Neural cell (in vitro differentiated cells): ENCODE results near the gene GSTCD. TPM values are rescaled to one million over a fixed set of nuclear protein-coding genes. Genes with fewer than 3 reads are reported as not detected.

ENCODE experiments used
- polyA plus RNA-seq: library from polyadenylated mRNA; depleted of rRNA; stranded (reverse); fragments of >200 nt; gene quantifications from 2 replicates; pipeline ENCODE4 v1.2.3, GENCODE V29; 2014

Gene GSTCD
- polyA plus RNA-seq, 1 donor from 2014 or later = 15.1 TPM

Other genes starting within 250 kb of the GSTCD start
- gene PPA2, start 234.7 kb upstream of the GSTCD start, polyA plus RNA-seq = 151 and 180 TPM in 2 replicates
- gene ARHGEF38, start 156.2 kb upstream of the GSTCD start, polyA plus RNA-seq = not detected in 2 replicates
- gene INTS12, start 95 bp upstream of the GSTCD start, polyA plus RNA-seq = 24.2 and 24.4 TPM in 2 replicates
- gene NPNT, start 186.7 kb downstream of the GSTCD start, polyA plus RNA-seq = 1.9 and 2.6 TPM in 2 replicates